Right lobe of liver (tissue), 4 donors: ENCODE measurements around the gene C2CD4D.

Experiments used
- CTCF ChIP-seq, 4 donors: fragments of 200-600 bp in 3 of 4; fragments of 450-650 bp in 1 of 4; IDR thresholded peaks; one replicate each; pipeline versions ENCODE4 v1.5.1 to v1.8.0; 2016 to 2022; ENCODE audit warnings: antibody characterized with exemption in 4 of 4, mild to moderate bottlenecking in 2 of 4
- POLR2A ChIP-seq: fragments of 450-650 bp; IDR thresholded peaks from one replicate; pipeline ENCODE4 v1.6.1; 2017; ENCODE audit warnings: antibody characterized with exemption, mild to moderate bottlenecking
- donor health status: DM: no; HTN: no; CAD: no.
- donor health status: DM: no; HTN: no; CAD: no.
- donor health status: DM: no; HTN: yes; CAD: no.

- TF ChIP-seq CTCF (IDR thresholded peaks at IDR 0.05) = no peak
- TF ChIP-seq POLR2A = no peak
Measured at GRCh38 chr1:151882466-151882865, 42.8 kb upstream of the C2CD4D start.
